HCT116 (cell line): ENCODE measurements around the gene FRMPD4.

Experiments
- EZH2phosphoT487 ChIP-seq: fragments of 200-600 bp; IDR thresholded peaks from 2 replicates; pipeline ENCODE4 v1.6.1; 2018; ENCODE audit warnings: antibody characterized with exemption, borderline replicate concordance
- POLR2A ChIP-seq: IDR thresholded peaks from 2 replicates; pipeline ENCODE4 v1.7.0; 2011; ENCODE audit warnings: borderline replicate concordance; ENCODE audit not compliant: insufficient read depth, insufficient read length; ENCODE audit errors: extremely low read depth
- POLR2AphosphoS5 ChIP-seq: IDR thresholded peaks from 2 replicates; pipeline ENCODE4 v1.6.1; 2011; ENCODE audit warnings: mild to moderate bottlenecking, low read depth, low read length, moderate library complexity
- RAD21 ChIP-seq: IDR thresholded peaks from 2 replicates; pipeline ENCODE4 v1.6.1; 2012; ENCODE audit warnings: low read depth, mild to moderate bottlenecking
- TF ChIP-seq, protein P1 (sequence below), 3 experiments: fragments of 200-600 bp in 1 of 3; sonication (generic) in 1 of 3; IDR thresholded peaks in 2 of 3; conservative IDR thresholded peaks in 1 of 3; 2 replicates each; pipeline ENCODE4 v1.5.1; 2012 to 2017; ENCODE audit warnings: low read depth in 2 of 3, low read length in 2 of 3, antibody characterized with exemption in 1 of 3, borderline replicate concordance in 1 of 3, control low read depth in 1 of 3, mild to moderate bottlenecking in 1 of 3, mixed read lengths in 1 of 3, mixed run types in 1 of 3, moderate library complexity in 1 of 3; ENCODE audit not compliant: insufficient read depth in 1 of 3

DNA sequence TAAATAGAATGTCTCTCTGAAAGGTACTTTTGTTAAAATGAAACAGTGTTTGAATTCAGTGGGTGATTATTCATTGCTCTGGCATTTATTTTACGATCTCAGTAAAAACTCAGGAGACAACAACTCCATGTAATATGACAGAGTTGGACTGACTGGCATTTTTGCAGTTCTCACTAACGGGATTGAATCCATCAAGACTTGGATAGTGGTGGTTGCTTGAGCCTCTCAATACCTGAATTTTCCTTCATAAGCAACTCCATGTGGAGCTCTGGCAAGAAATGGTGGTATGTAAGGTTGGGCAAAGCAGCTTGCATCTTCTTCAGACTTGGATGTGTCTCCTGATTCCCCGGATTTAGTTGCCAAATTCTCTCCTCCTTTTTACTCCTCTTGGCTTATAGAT is 72.7 kb downstream of the FRMPD4 start:
- TF ChIP-seq POLR2AphosphoS5 (no peak), EZH2phosphoT487 (no peak), POLR2A (no peak), RAD21 (no peak)
- TF ChIP-seq, protein P1, sequence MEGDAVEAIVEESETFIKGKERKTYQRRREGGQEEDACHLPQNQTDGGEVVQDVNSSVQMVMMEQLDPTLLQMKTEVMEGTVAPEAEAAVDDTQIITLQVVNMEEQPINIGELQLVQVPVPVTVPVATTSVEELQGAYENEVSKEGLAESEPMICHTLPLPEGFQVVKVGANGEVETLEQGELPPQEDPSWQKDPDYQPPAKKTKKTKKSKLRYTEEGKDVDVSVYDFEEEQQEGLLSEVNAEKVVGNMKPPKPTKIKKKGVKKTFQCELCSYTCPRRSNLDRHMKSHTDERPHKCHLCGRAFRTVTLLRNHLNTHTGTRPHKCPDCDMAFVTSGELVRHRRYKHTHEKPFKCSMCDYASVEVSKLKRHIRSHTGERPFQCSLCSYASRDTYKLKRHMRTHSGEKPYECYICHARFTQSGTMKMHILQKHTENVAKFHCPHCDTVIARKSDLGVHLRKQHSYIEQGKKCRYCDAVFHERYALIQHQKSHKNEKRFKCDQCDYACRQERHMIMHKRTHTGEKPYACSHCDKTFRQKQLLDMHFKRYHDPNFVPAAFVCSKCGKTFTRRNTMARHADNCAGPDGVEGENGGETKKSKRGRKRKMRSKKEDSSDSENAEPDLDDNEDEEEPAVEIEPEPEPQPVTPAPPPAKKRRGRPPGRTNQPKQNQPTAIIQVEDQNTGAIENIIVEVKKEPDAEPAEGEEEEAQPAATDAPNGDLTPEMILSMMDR (IDR thresholded peaks at IDR 0.05 in 2 of 3, conservative IDR thresholded peaks at IDR 0.05 in 1 of 3; ENCODE audit: borderline replicate concordance in 1 of 3, insufficient read depth in 1 of 3, low read depth in 2 of 3, low read length in 2 of 3) = no peak
